AML-193 (cell line): ENCODE data around the gene CCL19.
"Not testable (repeated sequence)": the region's sequence is repeated elsewhere in the genome, so short reads cannot be mapped to it uniquely, and the experiment has no call there.

Experiments
- DNase-seq, 2 experiments: peaks; one replicate each; lab custom pipeline; 2025; lab: John Stamatoyannopoulos, UW

The CCL19 gene

GRCh38 chr9:34690983-34691935, at the start of gene CCL19:
Gene CCL19, minus strand, starts transcription at chr9:34691276. Its CDS starts 137 bp downstream, at chr9:34691139.
- peak in 1 of 2 experiments; percentile 7 for DNase-seq

DNA sequence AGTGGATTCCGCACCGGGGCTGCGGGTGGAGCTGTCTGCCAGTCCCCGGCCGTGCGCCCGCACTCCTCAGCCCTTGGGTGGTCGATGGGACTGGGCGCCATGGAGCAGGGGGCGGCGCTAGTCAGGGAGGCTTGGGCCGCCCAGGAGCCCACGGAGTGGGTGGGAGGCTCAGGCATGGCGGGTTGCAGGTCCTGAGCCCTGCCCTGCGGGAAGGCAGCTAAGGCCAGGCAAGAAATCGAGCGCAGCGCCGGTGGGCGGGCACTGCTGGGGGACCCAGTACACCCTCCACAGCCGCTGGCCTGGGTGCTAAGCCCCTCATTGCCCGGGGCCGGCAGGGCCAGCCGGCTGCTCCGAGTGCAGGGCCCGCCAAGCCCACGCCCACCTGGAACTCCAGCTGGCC, 49.1 kb upstream of the CCL19 start:
- DNase-seq: not testable (repeated sequence)

GRCh38 chr9:34737677-34738260, 46.7 kb upstream of the CCL19 start:
- no peak for DNase-seq

DNA sequence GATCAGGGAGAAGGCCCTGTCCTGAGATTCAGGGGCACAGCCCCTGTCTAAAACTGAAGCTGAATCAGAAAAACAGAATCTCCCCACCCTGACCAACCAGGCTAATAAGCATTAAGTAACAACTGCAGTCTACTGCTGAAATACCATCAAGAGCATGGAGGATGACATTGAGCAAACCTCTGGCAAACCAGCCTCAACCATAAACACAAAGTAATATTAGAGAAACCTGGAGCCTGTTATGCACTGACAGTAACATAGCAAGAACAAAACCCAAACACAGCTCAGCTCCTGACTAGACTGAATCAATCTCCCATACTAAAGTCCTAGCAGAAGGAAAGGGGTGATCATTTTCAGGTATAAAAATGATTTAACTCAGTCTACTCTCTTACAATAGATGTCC, 43.6 kb upstream of the CCL19 start:
- DNase-seq: no peak

- no peak for DNase-seq
These were observed 41.8 kb upstream of the CCL19 start for GRCh38 chr9:34732886-34733285.

DNA sequence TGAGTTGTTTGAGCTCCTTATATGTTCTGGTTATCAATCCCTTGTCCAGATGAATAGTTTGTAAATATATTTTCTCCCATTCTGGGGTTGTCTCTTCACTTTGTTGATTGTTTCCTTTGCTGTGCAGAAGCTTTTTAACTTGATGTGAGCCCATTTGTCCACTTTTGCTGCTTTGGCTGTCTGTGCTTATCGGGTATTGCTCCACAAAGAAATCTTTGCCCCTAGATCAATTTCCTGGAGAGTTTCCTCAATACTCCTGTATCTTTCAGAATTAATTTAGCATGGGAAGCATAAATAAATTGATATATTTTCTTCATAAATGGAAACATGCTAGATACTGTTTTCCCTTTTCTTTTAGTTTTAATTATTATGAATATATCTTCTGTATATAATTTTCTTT, 41.4 kb upstream of the CCL19 start:
- no peak for DNase-seq

GRCh38 chr9:34723141-34723540, 32.1 kb upstream of the CCL19 start:
- DNase-seq: no peak

GRCh38 chr9:34719769-34720025, 28.6 kb upstream of the CCL19 start:
- not testable (repeated sequence) for DNase-seq

GRCh38 chr9:34719021-34719768, 28.1 kb upstream of the CCL19 start:
- DNase-seq: no peak

DNA sequence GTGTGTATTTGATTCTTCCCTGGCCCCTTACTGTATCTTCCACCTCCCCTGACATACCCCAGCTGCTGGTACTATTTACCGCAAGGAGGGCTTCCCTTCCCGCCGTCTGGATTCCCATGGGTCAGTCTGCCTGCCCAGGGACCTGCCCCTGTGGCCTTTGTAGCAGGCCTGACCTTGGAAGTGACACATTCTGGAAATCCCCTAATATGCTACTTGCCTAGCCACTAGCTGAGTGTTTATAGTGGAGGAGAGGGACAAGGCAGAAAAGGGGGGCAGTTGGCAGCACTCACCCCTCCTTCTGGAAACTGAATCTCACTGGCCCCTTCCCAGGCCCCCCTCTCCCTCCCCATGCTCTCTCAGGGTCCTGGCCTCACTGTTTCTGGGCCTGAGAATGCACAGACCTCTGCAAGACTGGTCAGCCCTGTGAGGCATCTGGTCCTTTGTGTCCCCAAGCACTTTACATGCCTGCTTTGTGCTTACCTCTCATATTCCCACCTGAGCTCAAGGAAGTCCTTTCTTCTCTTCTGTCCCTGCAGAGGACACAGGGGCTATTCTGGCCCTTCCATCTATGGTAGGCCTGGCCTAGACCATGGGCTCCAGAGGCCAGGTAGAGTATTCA, 27.0 kb upstream of the CCL19 start:
- no peak for DNase-seq

- DNase-seq: no peak
These were observed 25.6 kb upstream of the CCL19 start for GRCh38 chr9:34716711-34717110.

GRCh38 chr9:34715639-34716215, 24.7 kb upstream of the CCL19 start:
- DNase-seq: no peak

GRCh38 chr9:34714007-34714406, 22.9 kb upstream of the CCL19 start:
- DNase-seq: no peak

GRCh38 chr9:34712140-34712539, 21.1 kb upstream of the CCL19 start:
- DNase-seq: no peak

DNA sequence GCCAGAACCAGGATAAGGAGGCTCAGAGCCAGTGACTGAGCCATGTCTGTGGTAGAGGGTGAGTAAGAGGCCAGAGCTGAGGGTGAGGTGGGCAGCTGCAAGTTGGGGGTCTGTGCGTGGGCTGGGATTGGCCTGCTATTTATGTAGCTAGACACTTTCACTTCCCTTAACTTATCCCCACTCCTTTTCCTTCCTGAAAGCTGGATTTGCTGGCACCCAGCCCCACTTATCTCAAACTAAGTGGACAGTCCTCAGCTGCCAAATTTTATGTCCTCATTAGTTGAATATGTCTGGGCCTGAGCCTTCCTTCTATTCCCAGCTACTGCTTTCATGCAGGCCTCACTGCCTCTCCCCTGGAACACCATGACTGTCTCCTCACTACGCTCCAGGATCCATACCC, 18.9 kb upstream of the CCL19 start, which contains the start of gene CCL21:
Gene CCL21 (minus strand): TSS at position 114 of the 400 bp plus-strand sequence. CDS start 70 bp downstream, at position 44.
- no peak for DNase-seq

DNA sequence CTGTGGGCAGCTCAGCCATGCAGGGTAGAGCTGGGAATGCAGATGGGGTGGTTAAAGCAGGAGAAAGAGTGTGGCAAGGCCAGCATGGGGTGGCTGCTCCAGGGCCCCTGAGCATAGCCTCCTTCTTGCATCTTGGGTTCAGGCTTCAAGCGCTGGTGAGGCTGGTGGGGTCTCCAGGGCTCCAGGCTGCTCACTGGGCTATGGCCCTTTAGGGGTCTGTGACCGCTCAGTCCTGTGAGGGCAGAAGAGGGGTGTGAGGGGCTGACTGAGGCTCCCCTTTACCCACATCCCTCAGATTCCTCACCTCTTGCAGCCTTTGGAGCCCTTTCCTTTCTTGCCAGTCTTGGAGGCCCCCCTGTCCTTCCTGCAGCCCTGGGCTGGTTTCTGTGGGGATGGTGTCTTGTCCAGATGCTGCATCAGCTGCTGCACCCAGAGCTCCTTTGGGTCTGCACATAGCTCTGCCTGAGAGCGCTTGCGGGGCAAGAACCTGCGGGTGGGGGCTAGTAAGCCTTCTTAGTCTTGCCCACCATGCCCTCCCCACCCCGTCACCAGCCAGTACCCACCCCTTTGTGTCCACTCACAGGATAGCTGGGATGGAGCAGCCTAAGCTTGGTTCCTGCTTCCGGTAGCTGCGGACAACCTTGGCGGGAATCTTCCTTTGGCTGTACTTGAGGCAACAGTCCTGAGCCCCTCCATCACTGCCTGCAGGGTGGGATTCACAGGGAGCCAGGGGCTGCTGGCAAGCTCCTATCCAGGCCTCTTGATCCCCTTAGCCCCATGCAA, 18.3 kb upstream of the CCL19 start:
- DNase-seq: no peak

DNA sequence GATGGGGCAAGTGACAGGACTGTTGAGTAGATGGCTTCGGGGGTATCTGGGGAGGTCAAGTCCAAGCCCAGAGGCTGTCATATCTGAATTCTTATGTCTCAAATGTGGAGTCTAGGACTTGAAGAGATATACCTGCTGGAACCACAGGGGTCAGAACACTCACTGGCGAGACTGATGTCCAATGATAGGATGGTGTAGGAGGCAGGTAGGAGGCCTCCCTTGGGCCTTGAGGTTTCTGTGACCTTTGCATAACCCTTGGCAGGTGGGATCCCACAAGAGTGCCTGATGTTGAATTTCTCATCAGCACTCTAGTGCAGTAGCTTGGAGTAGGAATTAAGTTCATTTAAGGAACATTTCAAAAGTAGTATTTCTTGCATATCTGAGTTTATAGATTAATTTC, 16.1 kb upstream of the CCL19 start:
- DNase-seq: no peak

- peak; percentile 32 to 59 for DNase-seq
These were observed 11.0 kb upstream of the CCL19 start for GRCh38 chr9:34701769-34702736.

- DNase-seq: no peak
These were observed 10.1 kb upstream of the CCL19 start for GRCh38 chr9:34701023-34701768.
